Activated B cell treated with CpG ODN at 0.5 μM for 24 hours (primary cell): Measurements from ENCODE around the gene NF1. TPM values are rescaled to one million over a fixed set of nuclear protein-coding genes. Genes with fewer than 3 reads are reported as not detected.

Experiments
- ATAC-seq: fragments of 200-7000 bp; cut with Tn5 transposase; one replicate; pipeline ENCODE4 v1.10.0; 2021; ENCODE audit warnings: low read depth, mild to moderate bottlenecking, moderate library complexity
- CTCF ChIA-PET: fragments of 350-600 bp; sonication (Branson Sonifier 250); formaldehyde crosslinking; loops from one replicate; lab custom pipeline; 2021; ENCODE audit warnings: antibody characterized with exemption; lab: Charles Lee
- POLR2A ChIA-PET: fragments of 350-600 bp; sonication (Branson Sonifier 250); formaldehyde crosslinking; loops from one replicate; lab custom pipeline; 2021; ENCODE audit warnings: antibody characterized with exemption; lab: Charles Lee
- DNase-seq: peaks from one replicate; pipeline ENCODE4 v3.0.0; 2022
- H3K27ac Mint-ChIP-seq: one replicate; pipeline ENCODE4 v1.8.0; 2020; ENCODE audit warnings: mixed read lengths
- H3K27me3 Mint-ChIP-seq: one replicate; pipeline ENCODE4 v1.8.0; 2021; ENCODE audit warnings: mixed read lengths
- H3K36me3 Mint-ChIP-seq: one replicate; pipeline ENCODE4 v1.8.0; 2021; ENCODE audit warnings: low read depth, mixed read lengths
- H3K4me1 Mint-ChIP-seq: one replicate; pipeline ENCODE4 v1.8.0; 2021; ENCODE audit warnings: mixed read lengths
- H3K4me3 Mint-ChIP-seq: one replicate; pipeline ENCODE4 v1.8.0; 2020; ENCODE audit warnings: mild to moderate bottlenecking, mixed read lengths
- H3K9me3 Mint-ChIP-seq: one replicate; pipeline ENCODE4 v1.8.0; 2020; ENCODE audit warnings: mixed read lengths
- CTCF ChIP-seq: fragments of 200-600 bp; IDR thresholded peaks from one replicate; pipeline ENCODE4 v1.8.0; 2022; ENCODE audit warnings: antibody characterized with exemption, mild to moderate bottlenecking
- intact Hi-C: fragments of 100-400 bp; cut with micrococcal nuclease; formaldehyde crosslinking; loops from one replicate; pipeline ENCODE4 v1.15.1; 2024
- total RNA-seq: library from RNA; stranded (reverse); gene quantifications from 2 replicates; pipeline ENCODE4 v1.2.3, GENCODE V29; 2022

The NF1 gene
- total RNA-seq, 1 donor from 2014 or later: 27.4 TPM

- CTCF ChIA-PET: no interaction called here
- Mint-ChIP-seq H3K36me3 (no peaks in the 10 kb centered on the region), H3K27me3 (peaks cover 18% of the 10 kb centered on the region)
Measured at GRCh38 chr17:31401456-31402254, 306.9 kb downstream of the NF1 start.

DNA sequence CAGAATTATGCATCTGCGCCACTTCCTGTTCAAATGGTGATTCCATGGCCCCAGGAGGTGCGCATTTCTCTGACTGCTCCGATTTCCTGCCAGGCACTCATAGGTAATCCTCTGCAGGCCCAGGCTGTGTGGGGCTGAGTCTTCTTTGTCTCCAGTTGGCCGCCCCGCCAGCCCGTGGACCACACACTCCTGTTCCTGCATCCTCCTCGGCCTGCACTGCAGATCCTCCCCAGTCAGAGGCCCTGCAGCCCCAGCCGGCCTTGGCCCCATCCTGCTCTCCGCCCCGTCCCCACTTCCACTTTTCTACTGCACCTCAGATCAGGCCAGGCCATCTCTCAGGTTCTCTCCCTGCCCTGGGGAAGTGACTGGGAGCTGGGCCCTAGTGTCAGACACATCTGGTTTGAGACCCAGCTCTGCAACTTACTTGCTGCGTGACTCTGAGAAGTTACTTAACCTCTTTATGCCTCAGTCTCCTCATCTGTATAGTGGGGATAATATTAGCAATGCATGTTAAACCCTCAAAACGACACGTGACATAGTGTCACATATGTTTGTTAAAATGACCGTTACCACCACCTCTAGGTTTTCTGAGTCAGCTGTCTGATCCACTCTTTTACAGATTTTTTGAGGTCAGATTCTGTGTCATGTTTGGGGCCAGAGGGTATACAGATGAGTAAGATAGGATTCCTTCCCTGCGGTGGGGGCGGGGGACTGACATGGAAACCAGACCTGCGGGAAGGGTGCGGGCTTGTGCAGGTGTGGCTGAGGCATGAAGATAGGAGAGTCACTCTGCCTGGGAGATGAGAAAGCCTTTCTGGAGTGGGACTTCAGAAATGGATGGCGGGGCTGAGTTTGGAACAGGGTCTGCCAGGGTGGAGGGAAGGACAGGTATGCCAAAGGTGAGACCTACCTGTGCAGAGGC lies 309.5 kb downstream of the NF1 start:
- TF ChIP-seq CTCF: no peak
- no peaks in the 10 kb centered on the region for H3K9me3 Mint-ChIP-seq
- H3K36me3 Mint-ChIP-seq: no peaks in the 10 kb centered on the region
- ChIA-PET CTCF (no interaction called here), POLR2A (interaction anchor here (0.6 kb wide), 1 partner anchor 724 kb away, joined by 3 read pairs; no protein-coding TSS in a partner anchor)
- H3K4me3 Mint-ChIP-seq: no peak overlapping the region
- no peak for ATAC-seq
- H3K27me3 Mint-ChIP-seq: peaks cover 11% of the 10 kb centered on the region
- H3K4me1 Mint-ChIP-seq: no peaks in the 10 kb centered on the region
- intact Hi-C loops: no loop called here
- no peak for DNase-seq
- H3K27ac Mint-ChIP-seq: no peak overlapping the region

More at GRCh38 chr17:31401456-31402254, 306.9 kb downstream of the NF1 start:
- Mint-ChIP-seq H3K4me3 (no peak overlapping the region), H3K9me3 (no peaks in the 10 kb centered on the region), H3K4me1 (no peaks in the 10 kb centered on the region), H3K27ac (no peak overlapping the region)
- POLR2A ChIA-PET: no interaction called here
- no peak for TF ChIP-seq CTCF
- ATAC-seq: no peak
- DNase-seq: no peak
- intact Hi-C loops: no loop called here

- H3K9me3 Mint-ChIP-seq: no peaks in the 10 kb centered on the region
- intact Hi-C loops: no loop called here
- no peak for TF ChIP-seq CTCF
- no peak for DNase-seq
- peaks cover 12% of the 10 kb centered on the region for H3K27me3 Mint-ChIP-seq
- ChIA-PET POLR2A (no interaction called here), CTCF (no interaction called here)
- no peak overlapping the region for H3K27ac Mint-ChIP-seq
- no peaks in the 10 kb centered on the region for H3K4me1 Mint-ChIP-seq
- H3K4me3 Mint-ChIP-seq: no peak overlapping the region
- no peak for ATAC-seq
- H3K36me3 Mint-ChIP-seq: no peaks in the 10 kb centered on the region
Measured at GRCh38 chr17:31405890-31406371, 311.2 kb downstream of the NF1 start.

DNA sequence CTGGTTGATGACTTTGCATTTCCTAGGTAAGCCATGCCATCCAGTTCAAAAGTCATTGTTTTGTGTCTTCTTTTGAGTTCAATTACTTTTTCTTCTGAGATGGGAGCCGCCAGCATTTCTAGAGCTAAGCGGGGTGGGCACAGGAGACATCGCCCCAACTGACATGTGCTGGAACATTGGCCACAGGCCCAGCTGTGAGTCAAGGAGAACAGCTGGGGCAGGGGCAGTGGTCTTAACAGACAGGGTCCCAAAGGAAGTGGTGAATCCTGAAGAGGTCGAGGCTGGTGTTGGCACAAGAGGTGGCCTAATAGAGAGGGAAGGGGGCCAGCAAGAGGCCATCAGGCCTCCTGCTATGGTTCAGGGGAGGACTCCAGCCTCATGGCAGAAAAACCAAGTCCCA lies 313.8 kb downstream of the NF1 start:
- intact Hi-C loops: no loop called here
- Mint-ChIP-seq H3K27me3 (peaks cover 10% of the 10 kb centered on the region), H3K9me3 (no peaks in the 10 kb centered on the region), H3K4me3 (no peak overlapping the region), H3K36me3 (no peaks in the 10 kb centered on the region), H3K4me1 (no peaks in the 10 kb centered on the region), H3K27ac (no peak overlapping the region)
- no peak for TF ChIP-seq CTCF
- DNase-seq: no peak
- no peak for ATAC-seq
- CTCF ChIA-PET: no interaction called here
- POLR2A ChIA-PET: no interaction called here
